OCI-LY1 (cell line): ENCODE data around the gene PRKCE.

Experiments
- CTCF ChIP-seq: fragments of 200-600 bp; sonication (generic), shearing (Covaris generic); IDR thresholded peaks from 2 replicates; pipeline ENCODE4 v1.5.1; 2017; ENCODE audit warnings: mild to moderate bottlenecking, antibody characterized with exemption, low read length, moderate library complexity, mixed read lengths
- EZH2 ChIP-seq: fragments of 200-600 bp; sonication (generic), shearing (Covaris generic); IDR thresholded peaks from 2 replicates; pipeline ENCODE4 v1.8.0; 2017; ENCODE audit warnings: borderline replicate concordance, mixed run types, mild to moderate bottlenecking, antibody characterized with exemption, low read length, moderate library complexity, mixed read lengths

- TF ChIP-seq CTCF: no peak
- TF ChIP-seq EZH2: no peak
Observed at GRCh38 chr2:45769056-45769455, 117.6 kb downstream of the PRKCE start.
